Measurements from ENCODE around the gene FXYD1.

GRCh38 chr19:35140207-35140961 is 1.8 kb downstream of the FXYD1 start:
- TF ChIP-seq RAD21 (IDR thresholded peaks at IDR 0.05; ENCODE audit: low read depth) (no peak), YY1 (IDR thresholded peaks at IDR 0.05; ENCODE audit: low read depth) (no peak)
- TF ChIP-seq, protein P1, sequence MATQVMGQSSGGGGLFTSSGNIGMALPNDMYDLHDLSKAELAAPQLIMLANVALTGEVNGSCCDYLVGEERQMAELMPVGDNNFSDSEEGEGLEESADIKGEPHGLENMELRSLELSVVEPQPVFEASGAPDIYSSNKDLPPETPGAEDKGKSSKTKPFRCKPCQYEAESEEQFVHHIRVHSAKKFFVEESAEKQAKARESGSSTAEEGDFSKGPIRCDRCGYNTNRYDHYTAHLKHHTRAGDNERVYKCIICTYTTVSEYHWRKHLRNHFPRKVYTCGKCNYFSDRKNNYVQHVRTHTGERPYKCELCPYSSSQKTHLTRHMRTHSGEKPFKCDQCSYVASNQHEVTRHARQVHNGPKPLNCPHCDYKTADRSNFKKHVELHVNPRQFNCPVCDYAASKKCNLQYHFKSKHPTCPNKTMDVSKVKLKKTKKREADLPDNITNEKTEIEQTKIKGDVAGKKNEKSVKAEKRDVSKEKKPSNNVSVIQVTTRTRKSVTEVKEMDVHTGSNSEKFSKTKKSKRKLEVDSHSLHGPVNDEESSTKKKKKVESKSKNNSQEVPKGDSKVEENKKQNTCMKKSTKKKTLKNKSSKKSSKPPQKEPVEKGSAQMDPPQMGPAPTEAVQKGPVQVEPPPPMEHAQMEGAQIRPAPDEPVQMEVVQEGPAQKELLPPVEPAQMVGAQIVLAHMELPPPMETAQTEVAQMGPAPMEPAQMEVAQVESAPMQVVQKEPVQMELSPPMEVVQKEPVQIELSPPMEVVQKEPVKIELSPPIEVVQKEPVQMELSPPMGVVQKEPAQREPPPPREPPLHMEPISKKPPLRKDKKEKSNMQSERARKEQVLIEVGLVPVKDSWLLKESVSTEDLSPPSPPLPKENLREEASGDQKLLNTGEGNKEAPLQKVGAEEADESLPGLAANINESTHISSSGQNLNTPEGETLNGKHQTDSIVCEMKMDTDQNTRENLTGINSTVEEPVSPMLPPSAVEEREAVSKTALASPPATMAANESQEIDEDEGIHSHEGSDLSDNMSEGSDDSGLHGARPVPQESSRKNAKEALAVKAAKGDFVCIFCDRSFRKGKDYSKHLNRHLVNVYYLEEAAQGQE (IDR thresholded peaks at IDR 0.05; ENCODE audit: low read depth): no peak
